LNCaP clone FGC (cell line): ENCODE data around the gene FRMD4A.
A peak's percentile ranks its signal among the peaks of the same experiment; 100 is the strongest.
"Not testable (repeated sequence)": the region's sequence is repeated elsewhere in the genome, so short reads cannot be mapped to it uniquely, and the experiment has no call there.

ENCODE experiments used
- DNase-seq: peaks from one replicate; pipeline ENCODE4 v3.0.0-alpha.2; 2011; ENCODE audit warnings: low read depth
- H3K4me3 ChIP-seq: 2 replicates; pipeline ENCODE4 v1.5.1; 2011; ENCODE audit warnings: mild to moderate bottlenecking, low read depth, low read length, control low read depth
- TF ChIP-seq, protein P1 (sequence below): IDR thresholded peaks from 2 replicates; pipeline ENCODE4 v1.5.1; 2012; ENCODE audit warnings: mild to moderate bottlenecking; ENCODE audit not compliant: control insufficient read depth, insufficient read depth; ENCODE audit errors: extremely low read depth

Gene FRMD4A

DNA sequence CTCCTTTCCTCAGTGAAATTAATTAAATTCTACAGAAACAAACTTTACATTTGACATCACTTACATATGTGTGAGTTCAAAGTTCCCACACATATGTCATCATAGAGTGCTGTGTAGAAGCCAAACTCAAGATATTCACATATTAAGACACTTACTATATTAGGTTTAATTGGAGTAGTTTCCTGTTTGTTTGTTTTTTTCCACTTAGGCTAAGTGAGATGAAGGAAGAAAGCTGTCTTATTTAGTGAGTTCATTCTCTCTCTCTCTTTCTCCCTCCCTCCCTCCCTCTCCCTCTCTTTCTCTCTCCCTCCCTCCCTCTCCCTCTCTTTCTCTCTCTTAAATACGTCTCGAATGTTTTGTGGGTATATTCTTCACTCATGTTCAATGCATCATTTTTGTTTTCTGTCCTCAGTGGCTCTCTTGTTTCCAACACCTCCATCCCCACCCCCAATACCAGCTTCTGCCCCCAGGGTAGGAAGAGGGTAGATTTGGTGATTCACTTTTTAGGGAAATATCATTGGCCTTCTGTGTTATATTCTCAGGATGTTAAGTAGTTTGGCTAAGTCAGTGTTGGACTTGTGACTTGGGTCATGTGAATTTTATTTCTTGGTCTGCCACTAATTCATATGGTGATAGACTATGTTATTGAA is 262.0 kb downstream of the FRMD4A start:
- TF ChIP-seq, protein P1, sequence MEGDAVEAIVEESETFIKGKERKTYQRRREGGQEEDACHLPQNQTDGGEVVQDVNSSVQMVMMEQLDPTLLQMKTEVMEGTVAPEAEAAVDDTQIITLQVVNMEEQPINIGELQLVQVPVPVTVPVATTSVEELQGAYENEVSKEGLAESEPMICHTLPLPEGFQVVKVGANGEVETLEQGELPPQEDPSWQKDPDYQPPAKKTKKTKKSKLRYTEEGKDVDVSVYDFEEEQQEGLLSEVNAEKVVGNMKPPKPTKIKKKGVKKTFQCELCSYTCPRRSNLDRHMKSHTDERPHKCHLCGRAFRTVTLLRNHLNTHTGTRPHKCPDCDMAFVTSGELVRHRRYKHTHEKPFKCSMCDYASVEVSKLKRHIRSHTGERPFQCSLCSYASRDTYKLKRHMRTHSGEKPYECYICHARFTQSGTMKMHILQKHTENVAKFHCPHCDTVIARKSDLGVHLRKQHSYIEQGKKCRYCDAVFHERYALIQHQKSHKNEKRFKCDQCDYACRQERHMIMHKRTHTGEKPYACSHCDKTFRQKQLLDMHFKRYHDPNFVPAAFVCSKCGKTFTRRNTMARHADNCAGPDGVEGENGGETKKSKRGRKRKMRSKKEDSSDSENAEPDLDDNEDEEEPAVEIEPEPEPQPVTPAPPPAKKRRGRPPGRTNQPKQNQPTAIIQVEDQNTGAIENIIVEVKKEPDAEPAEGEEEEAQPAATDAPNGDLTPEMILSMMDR: no peak
- no peak overlapping the region for H3K4me3 ChIP-seq
- DNase-seq: no peak

GRCh38 chr10:14067638-14068037 is 263.1 kb downstream of the FRMD4A start:
- DNase-seq: not testable (repeated sequence)

GRCh38 chr10:14066106-14066505 is 264.6 kb downstream of the FRMD4A start:
- no peak for DNase-seq
- H3K4me3 ChIP-seq: no peak overlapping the region
- TF ChIP-seq, protein P1: no peak

More at GRCh38 chr10:14067638-14068037, 263.1 kb downstream of the FRMD4A start:
- not testable (repeated sequence) for H3K4me3 ChIP-seq

- DNase-seq: no peak
- TF ChIP-seq, protein P1: no peak
- H3K4me3 ChIP-seq: no peak overlapping the region
Measured at GRCh38 chr10:14063531-14064285, 267.0 kb downstream of the FRMD4A start.

- TF ChIP-seq, protein P1: no peak
- DNase-seq: no peak
- no peak overlapping the region for H3K4me3 ChIP-seq
Measured at GRCh38 chr10:14062528-14063260, 268.0 kb downstream of the FRMD4A start.

DNA sequence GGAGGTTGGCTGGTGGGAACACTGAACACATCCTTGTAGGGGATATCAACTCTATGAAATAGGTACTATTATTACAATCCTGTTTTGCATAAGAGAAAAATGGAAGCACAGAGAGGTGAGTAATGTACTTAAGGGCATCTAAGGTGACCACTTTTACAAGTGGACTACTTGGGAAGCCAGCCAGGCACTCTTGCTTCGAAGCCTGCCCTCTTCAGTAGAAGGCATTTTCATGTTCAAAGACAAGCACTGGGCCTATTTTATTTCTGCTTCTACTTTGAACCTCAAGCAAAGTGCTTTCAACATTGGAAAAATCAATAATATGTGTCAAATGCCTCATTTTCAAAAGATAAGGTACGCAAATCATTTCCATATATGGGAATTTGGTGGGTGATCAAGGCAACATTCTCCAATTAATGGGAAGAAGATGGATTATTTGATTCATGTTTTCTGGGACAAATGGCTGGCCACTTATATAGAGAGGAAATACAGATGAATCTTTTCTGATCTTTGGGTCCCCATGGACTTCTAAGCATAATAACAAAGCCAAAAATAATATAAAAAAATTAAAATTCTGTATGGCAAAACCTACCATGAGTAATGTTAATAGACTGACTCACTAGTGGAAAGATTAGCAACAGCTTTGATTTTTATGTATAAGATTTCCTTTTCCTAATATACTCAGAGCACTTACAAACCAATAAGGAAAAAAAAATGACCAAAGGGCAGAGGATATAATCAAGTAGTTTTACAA is 270.2 kb downstream of the FRMD4A start:
- TF ChIP-seq, protein P1: no peak
- H3K4me3 ChIP-seq: no peak overlapping the region
- peak; percentile 50 for DNase-seq
